ENCODE results near the gene MSRB1.
A peak's percentile ranks its signal among the peaks of the same experiment; 100 is the strongest.
"Not testable (repeated sequence)": the region's sequence is repeated elsewhere in the genome, so short reads cannot be mapped to it uniquely, and the experiment has no call there.

MSRB1 gene

DNA sequence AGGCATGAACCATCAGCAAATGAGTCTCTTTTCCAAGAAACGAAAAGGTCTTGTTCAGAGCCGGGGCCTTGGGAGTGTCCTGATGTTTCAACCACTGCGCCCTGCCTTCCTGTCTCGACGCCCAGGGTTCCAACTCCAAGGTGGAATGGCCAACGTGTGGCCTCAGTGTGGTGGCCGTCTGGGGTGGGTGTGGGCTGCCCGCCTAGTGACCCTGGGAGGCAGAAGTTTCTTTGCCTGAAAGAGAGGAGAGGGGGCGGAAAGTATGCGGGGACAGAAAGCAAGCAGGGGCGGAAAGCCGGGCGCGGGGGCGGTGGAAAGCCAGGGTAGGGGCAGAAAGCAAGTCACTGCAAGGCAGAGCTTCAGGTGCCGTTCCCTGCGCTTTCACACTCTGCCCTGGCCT lies 4.1 kb downstream of the MSRB1 start:
- no peak for DNase-seq (ENCODE audit: low spot score)

DNA sequence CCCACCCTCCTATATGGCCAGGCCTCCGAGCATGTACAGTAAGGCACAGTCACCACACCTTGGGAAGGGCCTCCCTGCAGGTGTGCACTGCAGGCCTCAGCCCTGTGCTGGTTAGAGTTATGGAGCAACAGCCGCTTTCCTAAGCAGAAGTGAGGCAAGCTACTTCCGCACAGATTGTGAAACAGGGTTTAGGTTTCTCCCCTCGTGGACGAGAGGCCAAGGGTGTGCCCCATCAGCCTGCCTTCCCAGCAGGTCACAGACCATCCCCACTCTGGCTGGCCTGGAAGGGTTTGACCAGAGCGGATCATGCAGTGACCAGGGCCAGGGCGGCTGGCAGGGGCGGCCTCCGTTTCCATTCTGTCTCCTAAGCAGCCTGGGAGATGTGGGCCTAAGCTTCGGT lies 4.7 kb downstream of the MSRB1 start:
- DNase-seq (ENCODE audit: low spot score), result no peak

DNA sequence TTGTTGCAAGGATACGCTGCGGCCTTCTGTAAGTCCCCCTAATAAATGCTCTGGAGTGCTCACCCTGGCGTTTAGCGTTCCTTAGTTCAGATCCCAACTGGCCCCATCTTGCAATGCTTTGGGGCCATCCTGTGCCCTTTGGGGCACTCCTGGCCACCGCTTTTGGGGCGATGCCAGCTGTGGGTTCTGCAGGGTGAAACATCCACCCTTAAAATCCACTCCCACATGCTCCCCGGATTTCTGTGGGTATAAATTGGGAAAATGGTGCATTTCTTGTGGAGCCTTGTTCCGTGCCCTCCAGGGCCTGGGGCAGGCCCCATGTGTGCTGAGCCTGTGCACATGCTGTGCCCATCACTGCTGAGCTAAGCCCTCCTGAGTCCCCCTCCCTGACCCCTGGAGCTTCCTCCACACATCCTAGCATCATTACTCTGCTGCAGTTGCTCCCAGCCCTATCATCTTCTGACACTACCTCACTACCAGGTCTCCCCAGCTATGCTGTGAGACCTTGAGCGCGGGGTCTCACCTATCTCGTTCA lies 6.0 kb downstream of the MSRB1 start:
- no peak for DNase-seq (ENCODE audit: low spot score)

DNA sequence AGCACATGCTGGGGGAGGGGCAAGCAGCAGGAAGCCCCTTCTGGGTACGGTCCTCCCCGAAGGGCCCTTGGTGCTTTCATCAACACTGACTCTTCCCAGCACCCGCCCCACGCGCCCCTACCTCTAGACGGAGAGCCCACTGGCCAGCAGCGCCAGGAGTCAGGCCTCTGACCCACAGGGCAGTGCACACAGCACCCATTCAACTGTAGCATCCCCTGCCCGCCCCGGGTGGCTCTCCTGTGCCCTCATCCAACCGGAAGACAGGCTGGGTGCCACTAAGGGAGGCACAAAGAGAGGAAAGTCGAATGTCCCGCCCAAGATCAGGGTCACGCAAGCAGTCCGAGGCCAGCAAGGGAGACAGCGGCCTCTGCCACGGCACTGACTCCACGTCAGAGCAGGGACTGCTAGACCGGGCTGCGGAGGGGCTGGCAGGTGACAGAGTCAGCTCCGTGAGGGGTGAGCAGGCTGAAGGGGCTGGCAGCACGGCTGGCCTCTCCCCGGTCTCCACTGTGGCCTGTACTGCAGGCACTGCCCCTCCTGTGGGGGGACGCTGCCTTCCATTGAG lies 9.8 kb downstream of the MSRB1 start:
- no peak for DNase-seq (ENCODE audit: low spot score)

DNA sequence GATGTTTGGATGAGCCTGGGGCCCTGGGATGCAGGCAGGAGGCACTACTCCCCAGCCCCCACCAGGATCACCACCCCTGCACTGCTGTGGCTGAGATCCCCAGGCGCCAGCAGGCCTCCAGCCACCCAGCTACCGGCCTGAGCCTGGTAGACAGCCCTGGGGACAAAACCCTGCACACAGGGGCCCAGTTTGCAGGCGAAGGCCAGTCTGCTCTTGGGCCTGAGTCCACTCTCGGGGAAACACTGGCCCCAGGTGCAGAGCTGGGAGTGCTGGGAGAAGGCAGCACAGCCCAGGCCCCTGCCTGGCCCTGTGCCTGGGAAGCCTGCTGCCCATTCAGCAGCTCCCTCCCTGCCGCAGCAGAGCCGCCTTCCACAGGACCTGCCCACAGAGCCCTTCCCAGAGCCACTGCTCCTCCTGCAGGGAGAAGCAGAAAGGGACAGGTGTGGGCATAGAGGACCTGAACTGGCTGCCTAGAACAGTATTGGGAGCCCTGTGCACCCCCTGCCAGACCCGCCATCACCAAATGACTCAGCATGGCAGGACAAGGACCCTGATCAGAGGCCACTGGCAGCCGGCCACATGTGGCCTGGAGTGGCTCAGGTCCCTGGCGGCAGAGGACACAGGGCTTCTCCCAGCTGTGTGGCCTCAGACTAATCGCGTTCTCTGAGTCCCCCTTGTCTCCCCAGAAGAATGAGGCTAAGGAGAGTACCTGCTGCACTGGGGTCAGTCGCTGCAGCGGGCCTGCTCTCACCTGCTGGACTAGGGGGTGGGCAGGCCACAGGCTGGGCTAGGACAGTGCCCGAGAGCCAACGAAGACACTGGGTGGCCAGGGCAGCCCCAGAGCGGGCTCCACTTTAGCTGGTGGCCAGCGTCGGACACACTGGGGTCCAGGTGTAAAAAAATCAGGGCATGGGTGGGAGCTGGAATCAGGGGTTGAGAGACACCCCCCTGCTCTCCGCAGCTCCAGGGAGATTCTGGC lies 10.7 kb downstream of the MSRB1 start:
- DNase-seq (ENCODE audit: low spot score), result no peak

DNA sequence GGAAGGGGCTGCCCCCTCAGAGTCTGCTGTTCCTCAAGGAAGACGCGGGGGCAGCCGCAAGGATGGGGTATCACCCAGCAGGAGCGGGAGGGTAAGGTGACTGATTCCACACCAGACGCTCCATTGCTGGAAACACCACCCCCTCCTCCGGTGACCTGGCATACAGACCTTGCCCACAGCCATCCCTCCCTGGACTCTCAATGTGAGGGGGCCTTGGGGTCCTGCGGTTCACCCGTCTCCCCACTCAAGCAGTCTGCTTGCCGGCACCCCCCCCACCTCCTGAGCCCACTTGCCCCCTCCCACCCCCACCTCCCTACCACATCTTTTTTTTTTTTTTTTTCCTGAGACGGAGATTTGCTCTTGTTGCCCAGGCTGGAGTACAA lies 12.7 kb downstream of the MSRB1 start:
- no peak for DNase-seq (ENCODE audit: low spot score)

DNA sequence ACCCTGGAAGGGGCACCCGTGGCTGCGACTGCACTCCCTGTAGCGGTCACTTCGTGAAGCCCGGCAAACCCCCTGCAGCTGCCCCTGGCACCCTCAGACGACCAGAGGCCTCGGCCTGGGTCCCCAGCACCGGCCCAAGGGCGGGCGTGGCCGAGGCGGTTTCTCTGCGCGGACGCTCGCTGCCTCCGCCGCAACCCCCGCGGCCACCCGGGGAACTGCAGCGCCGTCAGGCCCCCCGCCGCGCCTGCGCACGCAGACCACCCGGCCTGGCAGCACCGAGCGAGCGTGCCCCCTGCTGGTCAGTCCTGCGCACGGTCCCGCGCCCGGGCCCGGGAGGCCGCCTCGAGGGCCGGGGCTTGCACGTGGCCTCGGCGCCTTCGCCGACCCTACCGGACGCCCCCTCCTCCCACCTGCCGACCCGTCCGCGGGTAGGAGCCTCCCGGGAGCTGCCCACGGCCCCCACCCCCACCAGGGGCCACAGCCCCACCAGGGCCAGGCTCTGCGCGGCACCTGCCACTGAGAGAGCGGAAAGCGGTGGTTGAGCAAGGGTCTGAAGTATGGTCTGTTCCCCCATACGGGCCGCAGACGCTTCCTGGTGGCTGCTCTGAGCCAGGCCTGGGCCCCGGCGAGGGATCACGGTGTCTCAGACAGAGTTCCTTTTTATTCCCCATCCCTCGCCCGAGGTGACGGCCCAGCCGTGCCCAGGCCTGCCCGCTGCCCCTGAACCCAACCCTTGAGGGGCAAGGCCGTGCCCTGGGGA lies 13.2 kb downstream of the MSRB1 start:
- DNase-seq (ENCODE audit: low spot score), result peak; percentile 86

DNA sequence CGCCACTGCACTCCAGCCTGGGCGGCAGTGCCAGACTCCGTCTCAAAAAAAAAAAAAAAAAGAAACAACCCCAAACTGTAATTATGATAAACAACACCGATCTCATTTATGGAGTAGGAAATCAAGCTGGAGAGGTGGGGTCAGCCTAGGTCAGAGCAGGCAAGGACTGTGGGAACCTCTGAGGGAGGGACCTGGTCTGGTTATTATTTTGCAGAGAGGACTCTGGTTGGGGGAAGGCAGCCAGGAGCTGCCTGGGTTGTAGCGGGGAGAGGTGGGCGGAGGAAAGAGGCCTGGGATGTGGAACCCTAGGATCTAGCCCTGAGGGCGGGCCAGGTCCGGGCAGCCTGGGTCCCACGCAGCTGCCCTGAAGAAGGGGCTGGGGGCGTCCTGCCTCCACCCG lies 13.9 kb downstream of the MSRB1 start:
- no peak for DNase-seq (ENCODE audit: low spot score)

DNA sequence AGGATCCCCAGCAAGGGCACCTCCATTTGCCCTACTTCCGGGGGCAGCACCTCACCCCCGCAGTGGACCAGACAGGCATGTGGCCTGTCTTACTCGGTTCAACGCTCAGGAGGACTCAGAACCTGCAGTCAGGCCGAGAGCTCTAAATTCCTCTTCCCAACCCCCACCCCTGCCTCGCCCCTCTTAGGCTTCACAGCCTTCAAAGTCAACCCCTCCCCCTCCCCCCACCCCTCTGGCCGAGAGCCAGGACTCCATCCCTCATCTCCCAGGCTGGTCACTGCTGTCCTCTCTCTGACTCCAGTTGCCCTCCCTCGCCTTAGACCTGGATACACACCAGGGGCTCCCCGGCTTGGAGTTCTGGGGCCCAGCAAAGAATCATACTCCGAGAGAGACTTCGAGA lies 16.7 kb downstream of the MSRB1 start:
- DNase-seq (ENCODE audit: low spot score), result no peak

DNA sequence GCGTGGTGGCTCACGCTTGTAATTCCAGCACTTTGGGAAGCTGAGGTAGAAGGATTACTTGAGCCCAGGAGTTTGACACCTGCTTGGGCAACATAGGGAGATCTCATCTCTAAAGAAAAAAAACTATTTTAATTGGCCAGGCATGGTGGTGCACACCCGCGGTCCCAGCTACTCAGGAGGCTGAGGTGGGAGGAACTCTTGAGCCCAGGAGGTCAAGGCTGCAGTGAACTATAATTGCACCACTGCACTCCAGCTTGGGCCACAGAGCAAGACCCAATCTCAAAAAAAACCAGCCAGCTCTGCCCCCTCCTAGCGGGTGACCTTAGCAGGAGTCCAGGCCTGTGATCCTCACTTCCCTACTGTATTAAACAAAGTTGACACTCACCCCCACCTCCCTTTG lies 18.9 kb downstream of the MSRB1 start:
- no peak for DNase-seq (ENCODE audit: low spot score)

DNA sequence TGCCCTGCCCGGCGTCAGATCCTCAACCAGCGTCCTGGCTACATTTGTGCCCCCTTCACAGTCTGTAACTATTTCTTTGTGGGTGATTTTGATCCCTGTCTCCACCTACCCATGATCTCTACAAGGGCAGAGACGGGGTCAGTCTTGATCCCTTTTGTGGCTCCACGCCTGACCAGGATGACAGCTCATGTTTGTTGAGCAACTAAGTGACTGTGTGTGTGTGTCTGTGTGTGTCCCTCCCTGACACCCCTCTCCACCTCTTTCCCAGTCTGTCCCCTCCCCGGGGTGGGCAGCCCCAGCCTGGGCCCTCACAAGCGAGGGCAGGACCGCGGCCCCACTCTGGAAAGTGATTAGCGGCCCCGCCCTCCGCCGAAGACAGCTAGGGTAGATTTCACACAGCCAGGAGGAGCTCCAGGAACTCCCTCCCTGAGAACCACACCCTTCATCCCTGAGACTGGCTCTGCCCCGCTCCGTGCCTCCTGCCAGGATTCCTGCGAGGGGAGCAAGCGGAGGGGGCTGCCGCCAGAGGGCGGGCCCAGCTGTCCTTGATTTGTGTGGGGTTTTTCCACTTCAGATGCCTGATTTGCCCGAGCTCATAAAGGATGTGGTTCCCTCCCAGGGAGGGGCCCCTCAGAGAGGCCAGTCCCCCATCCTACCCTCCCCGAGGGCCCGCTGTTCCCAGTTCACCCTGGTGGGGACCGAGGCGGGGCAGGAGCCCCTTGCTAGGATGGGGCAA lies 19.5 kb downstream of the MSRB1 start:
- peak; percentile 16 for DNase-seq (ENCODE audit: low spot score)

DNA sequence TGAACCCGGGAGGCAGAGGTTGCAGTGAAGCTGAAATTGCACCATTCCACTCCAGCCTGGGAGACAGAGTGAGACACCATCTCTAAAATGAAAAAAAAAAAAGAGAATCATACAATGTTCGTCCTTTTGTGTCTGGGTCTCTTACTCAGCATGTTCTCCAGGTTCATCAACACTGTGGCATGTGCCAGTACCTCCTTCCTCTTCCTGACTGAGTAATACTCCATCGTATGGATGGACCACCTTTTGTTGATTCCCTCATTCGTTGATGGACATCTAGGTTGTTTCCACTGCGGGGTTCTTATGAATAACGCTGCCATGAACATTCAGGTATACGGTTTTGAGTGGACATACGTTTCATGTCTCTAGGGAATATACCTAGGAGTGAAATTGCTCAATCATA lies 20.6 kb downstream of the MSRB1 start:
- no peak for DNase-seq (ENCODE audit: low spot score)

DNA sequence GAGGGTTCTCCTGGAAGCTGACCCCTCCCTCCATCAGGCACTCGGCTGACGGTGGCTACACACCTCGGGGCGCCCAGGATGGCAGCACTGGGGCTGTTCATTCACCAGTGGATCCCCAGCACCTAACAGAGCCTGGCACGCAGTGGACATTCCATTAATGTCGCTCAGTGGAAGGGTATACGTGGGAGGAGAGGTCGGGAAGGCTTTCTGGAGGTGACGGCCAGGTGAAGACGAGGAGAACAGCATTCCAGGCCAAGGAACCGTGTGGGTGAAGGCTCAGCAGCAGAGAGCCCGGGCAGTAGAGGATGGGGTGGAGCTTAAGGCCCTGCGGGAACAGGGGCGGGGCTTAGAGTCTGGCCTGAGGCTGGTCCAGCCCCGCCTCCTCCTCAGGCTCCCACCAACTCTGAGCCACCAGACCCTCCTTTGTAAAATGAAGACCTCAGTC lies 22.2 kb downstream of the MSRB1 start:
- no peak for DNase-seq (ENCODE audit: low spot score)

DNA sequence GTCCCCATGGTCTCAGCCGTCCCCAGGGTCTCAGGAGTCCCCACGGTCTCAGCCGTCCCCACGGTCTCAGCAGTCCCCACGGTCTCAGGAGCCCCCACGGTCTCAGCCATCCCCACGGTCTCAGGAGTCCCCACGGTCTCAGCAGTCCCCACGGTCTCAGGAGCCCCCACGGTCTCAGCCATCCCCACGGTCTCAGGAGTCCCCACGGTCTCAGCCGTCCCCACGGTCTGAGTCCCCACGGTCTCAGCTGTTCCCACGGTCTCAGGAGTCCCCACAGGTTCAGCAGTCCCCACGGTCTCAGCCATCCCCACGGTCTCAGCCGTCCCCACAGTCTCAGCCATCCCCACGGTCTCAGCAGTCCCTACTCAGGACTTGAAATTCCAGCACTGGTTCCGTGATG lies 22.9 kb downstream of the MSRB1 start:
- DNase-seq (ENCODE audit: low spot score), result not testable (repeated sequence)

DNA sequence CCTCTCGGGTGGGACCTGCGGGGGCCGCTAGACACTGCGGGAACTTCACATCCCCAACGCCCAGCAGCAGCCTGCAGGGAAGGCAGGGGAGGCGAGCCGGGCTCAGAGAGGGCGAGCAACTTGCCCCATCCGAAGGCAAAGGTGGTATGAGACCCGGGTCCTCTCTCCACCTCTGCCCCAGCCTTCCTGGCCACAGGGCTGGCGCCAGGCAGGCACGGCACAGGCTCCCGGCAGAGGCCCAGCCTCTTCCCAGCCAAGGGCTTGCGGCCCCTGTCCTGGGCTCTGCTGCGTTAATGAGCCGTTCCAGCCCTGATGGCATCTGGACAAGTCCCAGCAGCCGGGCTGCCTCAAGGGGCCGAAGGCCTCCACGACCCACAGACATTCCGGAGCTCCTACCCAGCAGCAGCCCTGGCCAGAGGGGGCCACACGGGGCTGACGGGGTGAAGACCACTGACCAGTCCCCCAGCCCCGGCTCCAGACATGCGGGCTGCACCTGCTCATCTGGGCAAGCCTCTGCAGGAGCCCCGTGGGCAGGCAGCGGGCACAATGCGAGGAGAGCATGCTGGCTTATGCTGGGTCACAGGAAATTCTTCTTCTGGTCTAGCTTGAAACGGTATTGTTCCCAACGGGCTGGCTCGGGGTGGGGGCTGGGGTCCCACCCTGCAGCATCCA lies 23.5 kb downstream of the MSRB1 start:
- no peak for DNase-seq (ENCODE audit: low spot score)

DNA sequence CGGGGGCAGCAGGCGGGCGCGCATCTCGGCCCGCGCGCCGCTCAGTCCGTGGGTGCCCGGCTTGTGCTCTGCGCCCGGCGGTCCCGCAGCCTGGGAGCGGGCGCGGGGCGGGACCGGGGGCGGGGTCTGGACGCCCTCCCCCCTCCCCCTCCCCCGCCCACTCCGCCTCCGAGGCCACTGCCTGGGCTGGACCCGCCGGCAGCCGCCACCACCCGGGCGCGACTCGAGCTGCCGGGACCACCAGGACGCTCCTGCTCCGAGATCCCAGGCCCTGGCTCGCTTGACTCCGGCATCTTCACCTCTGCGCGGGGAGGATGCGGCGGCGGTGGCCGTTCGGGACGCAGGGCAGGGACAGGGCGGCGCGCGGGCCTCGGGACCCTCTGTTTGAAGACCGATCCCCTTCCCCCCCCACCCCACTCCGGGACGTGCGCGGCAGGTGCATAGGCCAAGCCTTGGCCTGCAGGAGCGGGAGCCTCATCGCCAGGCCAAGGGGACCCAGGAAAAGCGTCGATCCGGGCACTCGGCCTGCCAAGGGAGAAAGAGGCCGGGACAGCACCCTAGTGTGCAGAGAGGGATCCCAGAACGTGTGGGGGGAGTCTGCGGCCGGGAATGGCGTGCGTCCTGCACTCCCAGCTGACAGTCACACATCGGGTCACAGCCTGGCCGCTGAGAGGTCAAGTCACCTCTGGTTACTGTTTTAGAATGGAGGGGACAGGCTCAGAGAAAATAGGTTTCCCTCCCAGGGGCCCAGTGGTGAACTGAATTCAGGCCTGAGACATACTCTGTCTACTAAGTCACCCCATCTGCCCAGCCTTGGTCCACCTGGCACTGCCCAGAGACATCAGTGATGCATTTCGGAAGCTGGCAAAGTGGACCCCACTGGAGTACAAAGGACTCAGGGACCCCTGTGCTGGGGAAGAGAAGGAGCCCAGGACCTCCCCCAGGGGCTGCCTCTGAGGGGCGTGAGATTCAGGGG lies 24.4 kb downstream of the MSRB1 start, which contains the start of gene HS3ST6:
Gene HS3ST6, minus strand, starts transcription at position 65 of the 976 bp plus-strand sequence. CDS start 92 bp downstream, outside the sequence.
- no peak for DNase-seq (ENCODE audit: low spot score)

DNA sequence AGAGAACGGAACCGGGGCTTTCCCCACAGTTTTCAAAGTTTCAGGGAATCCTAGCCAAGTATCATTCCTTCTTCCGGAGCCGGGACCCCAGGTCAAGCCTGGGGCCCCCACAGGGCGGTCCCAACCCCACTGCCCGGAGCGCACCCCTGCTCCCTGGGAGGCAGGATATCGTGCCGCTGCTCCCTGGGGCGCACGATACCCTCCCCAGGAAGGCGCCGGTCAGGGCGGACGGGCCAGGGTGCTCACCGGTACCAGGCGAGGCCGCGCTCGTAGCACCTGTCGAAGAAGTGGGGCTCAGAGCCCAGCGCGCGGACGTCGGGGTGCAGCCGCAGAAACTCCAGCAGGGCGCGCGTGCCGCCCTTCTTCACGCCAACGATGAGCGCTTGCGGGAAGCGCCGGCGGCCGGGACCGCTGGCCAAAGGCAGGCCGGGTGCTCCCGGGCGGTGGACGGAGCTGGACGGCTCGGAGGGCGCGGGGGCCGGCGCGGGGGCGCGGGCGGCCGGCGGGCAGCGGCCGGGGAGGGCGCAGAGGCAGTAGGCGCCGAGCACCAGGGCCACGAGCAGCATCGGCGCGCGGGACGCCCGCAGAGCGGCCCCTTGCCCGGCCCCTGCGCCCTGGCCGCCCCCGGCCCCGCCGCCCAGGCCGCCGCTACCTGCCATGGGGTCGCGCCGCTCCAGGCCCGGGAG lies 25.2 kb downstream of the MSRB1 start:
- no peak for DNase-seq (ENCODE audit: low spot score)

DNA sequence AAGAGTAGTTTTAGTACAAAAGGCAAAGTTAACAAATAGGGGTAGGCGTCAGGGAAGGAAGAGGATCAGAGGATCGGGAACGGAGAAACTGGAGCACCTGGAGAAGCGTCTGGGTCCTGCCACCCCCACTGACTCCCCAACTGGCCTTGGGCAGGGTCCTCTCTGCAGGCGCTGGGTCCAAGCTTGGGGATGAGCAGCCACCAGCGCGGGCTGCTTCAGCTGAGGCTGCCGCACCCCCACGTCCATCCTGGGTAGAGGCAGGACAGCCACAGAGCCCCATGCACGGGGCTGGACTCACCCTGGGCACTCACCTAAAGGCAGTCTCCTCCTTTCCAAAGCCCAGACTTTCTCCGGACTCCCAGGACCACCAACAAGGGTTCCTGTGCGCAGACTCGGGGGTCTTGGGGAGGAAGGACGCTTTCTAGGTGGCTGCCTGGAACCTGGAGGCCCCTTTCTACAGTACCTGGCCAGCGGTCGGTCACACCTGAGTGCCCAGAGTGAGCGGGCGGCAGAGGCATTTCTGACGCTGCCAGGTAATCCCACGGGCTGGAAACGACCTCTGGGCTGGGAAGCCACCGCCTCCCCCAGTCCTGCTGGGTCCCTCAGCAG lies 25.8 kb downstream of the MSRB1 start:
- DNase-seq (ENCODE audit: low spot score), result no peak

DNA sequence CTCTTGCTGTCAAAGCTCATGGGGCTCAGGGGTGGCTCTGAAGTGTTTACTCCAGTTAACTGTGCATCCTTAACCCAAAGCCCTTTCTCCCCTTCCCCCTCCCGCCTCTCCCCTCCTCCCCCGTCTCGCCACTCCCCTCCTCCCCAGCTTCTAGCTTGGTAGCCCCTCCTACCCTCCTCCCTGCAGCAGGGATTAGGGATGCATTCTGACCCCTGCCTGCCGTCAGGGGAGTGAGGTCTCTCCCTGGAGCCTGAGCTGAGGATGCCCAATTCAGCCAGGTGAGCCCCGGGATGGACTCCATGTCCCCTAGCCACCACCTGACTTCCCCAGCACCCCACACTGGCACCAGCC lies 26.4 kb downstream of the MSRB1 start:
- no peak for DNase-seq (ENCODE audit: low spot score)

All from hematopoietic multipotent progenitor cell treated with erythropoietin and hydrocortisone succinate and interleukin-3 and kit ligand, for 17 days (in vitro differentiated cells).